GM11168 (cell line): ENCODE data around the gene NACC2.

Source experiments
- in situ Hi-C: fragments of 300-500 bp; cut with MboI; formaldehyde crosslinking; loops from one replicate; pipeline ENCODE4 v1.12.0; 2022; ENCODE audit warnings: low sequenced_read_pairs; ENCODE audit not compliant: unreplicated experiment

NACC2 gene

DNA sequence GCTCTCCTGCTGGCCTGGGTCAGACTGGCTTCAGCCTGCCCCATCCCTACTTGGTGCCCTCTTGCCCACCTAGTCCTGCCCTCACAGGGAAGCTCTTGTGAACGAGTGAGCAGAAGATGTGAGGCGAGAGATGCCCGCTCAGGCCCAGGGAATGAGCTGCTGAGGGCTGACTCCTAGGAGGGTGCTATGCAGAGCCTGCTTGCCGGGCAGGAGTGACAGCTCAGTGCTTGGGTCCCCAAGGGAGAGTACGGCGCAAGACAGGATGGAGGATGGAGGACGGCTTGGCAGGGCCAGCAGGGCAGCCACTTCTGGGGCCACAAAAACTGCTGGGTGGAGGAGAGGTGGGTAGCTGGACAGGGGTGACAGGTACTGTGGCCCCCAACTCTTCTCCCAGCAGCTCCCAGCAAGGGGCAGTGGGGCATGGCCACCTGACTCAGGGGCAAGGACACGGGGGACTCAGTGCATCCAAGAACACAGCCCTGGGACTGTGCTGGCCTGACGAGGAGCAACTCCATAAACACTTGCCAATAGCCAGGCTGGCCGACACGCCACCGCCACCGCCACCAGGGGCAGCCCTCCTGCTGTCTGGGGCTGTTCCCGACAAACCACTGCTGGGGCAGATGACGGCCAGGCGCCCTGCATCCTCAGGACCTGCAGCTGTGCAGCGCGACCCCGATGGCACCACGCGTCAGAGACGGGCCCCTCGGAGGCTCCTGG lies 78.4 kb downstream of the NACC2 start:
- in situ Hi-C loops: no loop called here

DNA sequence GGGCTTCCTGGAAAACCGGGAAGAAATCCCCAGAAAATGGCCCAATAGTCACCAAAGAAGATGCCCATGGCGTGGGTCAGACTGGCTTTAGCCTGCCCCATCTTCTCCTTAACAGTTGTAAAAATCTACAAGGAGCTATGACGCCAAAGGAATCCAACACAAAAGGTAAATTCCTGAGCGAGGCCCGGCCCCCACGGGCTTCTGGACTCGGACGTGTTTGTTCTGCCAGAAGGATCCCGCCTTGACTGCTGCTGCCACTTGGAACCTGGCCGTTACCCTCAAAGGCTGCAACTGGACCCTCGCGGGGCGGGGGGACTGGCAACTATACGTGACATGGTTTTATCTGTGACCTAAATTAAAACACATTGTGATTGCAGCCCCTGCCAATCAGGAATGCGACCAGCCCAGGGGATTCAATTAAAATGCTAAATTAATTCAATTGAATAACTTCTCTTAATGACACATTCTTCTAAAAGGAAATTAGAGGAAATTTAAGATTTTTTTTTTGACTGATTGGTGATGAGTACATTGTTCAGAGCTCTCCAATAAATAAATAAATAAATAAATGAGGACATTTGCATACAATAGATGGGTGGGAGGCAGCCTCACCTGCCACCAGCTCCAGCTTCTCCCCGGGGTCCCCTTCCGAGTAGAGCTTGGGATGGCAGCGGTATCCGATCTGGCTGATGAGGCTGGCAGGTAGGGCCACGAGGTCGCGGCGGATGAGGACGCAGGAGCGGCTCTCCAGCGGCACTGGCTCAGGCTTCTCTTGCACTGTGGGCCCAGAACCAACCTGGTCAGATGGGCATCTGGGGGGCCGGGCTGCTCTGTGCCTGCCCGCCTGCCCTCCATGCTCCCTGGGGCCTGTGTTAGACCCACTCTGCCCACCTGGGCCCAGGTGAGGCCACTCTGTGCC lies 79.2 kb downstream of the NACC2 start:
- in situ Hi-C loops: no loop called here

DNA sequence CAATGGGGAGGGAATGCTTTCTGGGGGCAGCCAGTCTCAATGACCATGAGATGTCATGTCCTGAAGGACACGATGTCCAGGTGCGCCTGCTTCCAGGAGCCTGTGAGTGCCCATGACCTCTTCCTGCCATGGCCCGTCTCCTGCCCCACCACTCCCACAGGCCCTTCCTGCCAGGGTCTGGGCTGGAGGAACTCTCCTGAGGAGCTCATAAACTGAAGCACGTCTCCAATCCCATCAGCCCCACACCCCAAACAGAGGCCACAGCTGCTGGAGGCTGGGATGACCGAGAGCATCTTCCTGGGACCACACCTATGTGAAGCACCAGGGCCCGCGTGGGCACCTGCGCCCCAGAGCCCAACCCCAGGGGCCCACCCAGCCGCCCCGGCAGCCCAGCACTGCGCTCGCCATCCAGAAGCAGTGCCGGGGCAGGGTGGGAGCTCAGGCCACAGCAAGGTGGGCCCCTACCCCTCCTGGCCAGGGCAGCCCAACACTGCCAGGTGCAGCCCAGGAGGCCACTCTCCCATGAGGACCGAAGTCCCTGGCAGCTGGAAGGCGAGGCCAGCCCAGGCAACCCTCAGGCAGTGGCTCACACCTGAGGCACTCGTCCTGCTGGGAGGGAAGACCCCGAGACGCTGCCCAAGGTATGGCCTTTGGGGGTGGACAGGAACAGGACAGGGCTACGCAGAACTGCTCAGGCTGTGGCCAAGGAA lies 80.0 kb downstream of the NACC2 start:
- in situ Hi-C loops: no loop called here

DNA sequence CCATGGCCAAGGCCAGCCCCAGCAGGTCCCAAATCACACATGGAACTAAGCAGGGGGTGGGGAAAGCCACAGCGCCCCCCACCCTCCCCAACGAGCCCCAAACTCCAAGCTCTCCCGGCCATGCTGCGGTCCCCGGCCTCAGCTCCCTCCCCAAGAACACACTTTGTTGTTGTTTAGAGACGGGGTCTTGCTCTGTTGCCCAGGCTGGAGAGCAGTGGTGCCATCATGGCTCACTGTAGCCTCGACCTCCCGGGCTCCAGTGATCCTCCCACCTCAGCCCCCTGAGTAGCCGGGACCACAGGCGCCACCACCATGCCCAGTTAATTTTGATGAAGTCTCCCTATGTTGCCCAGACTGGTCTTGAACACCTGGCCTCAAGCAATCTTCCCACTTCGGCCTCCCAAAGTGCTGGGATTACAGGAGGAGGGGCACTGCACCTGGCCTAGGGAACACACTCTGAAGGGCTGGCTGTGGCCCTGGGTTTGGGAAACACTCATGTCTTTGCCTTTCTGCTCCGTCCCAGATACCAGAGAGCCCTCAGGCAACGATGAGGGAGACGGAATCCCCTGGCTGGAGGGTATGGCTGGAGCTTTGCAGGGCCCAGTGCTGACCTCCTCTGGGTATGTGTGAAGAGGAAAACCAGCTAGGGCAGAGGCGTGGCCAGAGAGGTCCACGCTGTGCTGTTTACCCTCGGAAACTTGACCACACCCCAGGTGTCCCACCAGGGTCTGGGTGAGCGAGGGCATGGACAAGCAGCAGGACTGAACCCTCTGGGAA lies 80.8 kb downstream of the NACC2 start:
- in situ Hi-C loops: no loop called here

DNA sequence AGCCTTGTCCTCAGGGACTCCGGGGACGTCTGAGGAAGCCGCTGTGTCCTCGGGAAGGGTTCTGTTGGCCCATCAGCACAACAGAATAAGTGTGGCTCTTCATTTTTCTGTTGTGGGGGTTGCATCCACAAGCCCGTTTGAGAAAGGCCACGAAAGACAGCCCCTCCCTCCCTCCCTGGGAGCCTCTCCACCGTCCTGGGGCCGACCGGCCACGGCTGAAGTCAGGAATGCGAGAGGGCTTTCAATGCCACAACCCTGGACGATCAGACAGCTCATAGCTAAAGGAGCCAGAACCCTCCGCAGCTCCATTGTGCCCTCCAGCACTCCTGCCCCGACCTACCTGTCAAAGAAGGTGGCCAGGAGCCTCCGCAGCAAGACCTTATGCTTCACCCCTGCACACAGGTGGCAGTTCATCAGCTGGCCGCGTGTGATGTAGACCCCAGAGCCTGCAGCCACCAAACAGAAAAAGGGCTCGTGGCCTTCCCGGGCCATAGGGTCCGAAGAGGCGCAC lies 81.5 kb downstream of the NACC2 start:
- in situ Hi-C loops: no loop called here

DNA sequence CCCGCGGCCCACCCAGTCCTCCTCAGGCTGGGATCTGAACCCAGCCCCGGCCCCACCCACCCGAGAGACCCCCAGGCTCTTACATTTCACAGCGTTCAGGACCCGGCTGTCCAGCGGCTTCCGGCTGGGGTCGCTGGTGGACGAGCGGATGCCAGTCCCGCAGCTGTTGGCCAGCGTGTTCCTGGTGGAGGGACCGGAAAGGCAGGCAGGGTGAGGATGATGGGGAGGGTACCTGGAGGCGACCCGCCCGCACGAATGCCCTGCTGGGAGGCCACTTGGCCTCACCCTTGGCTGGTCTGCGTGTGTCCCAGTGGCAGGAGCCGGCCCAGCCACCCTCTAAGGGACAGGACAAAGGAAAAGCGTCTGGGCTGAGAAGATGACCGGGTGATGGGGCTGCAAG lies 82.0 kb downstream of the NACC2 start:
- in situ Hi-C loops: no loop called here

DNA sequence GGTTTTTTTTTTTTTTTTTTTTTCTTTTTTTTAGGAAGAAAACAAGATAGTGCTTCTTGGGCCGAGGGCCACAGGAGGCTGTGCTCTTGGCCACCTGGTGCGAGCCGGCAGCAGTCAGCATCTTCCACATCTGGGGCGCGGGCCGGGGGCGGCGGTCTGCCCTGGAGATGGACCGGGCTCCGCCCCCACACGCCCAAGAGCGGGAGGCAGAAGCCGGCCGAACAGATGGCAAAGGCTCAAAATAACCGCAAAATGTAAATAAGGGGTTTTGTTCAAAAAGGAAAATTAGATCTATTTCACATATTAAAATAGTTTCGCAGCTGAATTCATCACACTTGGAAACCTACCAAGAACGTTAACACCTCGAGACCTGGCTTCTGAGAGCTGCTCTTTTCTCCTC lies 82.4 kb downstream of the NACC2 start:
- in situ Hi-C loops: no loop called here

DNA sequence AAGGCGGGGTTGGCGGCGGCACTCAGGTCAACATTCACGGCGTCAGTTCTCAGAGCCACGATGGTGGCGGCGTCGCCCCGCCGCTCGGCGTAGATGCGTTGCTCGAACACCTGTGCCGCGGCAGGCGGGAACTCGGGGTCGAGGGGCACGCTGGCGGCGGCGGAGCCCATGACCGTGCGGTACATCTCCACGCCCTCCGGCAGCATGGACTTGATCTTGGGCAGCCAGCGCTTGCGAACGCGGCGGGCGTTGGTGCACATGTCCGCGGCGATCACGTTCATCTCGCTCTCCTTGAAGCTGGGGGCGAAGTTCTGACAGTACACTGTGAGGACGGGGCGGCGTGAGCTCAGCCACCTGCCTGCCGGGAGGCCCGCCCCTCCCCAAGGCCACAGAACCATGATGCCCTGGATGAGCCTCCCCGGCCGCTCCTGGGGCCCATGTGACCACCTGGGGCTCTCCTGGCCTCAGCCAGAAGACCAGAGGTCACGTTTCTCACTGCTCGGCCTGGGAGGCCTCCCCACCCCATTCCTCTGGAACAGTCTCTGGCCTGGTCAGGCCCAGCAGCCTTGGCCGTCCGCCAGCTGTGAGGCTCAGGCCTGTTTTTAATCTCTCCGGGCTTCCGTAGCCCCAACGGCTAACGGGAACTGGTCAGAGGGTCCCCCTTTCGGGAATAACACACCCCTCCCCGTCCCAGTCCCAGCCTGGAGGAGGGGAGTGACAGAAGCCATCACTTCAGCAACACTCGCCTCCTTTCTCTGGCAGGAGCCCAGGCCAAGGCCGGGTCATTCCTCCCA lies 83.2 kb downstream of the NACC2 start:
- in situ Hi-C loops: no loop called here

DNA sequence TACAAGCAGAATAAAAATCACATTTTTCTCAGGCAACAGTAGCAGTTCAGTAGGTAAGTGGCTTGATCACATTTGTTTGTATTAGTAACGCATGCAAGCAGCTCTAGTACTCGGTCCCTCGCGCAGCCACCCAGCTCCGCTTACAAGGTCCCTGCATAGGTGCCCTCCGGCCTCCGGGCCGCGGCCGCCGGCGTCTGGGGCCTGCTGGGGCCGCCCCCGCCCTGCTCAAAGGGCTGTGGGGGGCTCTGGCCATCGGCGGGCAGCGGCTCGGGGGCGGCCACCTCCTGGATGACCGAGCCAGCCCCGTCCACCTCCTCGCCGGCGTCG lies 83.8 kb downstream of the NACC2 start:
- in situ Hi-C loops: no loop called here

DNA sequence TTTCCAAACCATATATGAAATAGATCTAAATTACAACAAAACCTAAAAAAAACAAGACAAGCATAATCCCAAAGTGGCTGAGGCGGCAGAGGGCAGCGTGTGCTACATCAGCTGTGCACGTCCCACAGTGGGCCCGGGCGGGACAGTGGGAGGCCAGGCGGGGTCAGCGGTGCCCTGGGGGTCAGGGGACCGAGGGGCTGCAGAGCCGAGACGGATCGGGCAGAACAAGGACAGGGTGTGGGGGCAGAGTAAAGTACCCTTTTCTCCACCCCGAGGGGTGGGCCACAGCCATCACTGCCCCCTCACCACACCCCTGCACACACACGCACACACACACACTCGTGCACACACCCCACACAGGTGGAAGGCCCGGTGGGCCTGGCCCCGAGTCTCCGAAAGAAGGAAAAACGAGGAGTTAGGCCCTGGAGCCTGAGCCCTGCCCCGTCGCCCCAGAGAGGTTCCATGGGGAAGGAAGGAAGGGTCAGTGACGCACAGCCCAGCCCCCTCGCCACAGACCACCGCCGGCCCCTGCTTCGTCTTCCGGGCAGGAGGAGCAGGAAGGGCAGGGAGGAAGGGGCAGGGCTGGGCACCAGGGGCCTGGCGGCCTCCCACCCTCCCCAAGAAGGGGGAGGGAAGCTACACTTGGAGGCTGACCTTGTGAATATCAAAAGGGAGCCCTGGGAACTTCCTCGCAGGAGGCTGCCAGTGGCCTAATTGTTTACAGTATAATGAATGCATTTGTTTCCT lies 84.3 kb downstream of the NACC2 start:
- in situ Hi-C loops: no loop called here

DNA sequence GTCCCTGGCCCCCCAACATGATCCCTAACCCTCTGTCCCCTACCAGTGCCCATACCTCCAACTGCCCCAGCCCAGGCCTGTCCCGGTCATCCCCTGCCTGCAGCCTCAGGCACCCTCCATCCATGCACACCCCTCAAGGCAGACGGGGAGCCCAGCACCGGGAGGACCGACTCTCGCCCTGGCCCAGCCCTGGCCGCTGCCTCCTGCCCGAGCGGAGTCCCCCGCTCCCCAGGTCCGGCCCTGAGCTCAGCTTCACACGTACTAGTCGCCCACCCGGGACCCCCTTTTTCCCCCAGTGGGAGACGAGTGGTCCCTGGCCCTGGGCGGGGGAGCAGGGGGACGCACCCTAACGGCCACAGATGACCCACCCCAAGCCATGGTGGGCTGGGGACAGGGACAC lies 84.9 kb downstream of the NACC2 start:
- in situ Hi-C loops: no loop called here

DNA sequence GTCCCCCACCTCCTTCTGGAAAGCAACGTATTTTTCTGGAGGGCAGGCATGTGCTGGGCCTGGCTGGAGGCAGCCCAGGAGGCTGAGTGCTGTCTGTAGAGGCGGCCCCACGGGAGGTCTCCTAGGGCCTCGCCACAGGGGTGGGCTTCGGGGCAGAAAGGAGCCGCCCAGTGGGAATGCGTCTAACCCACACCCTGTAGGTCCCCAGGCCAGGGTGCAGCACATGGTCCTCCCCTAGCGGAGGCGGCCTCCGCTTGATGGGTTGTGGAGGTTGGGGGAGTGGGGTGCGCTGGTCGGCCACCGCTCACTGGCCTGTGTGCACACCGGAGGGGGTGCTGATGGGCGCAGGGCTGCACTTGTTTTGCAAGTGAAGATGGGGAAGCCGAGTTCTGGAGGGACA lies 85.6 kb downstream of the NACC2 start:
- in situ Hi-C loops: no loop called here

DNA sequence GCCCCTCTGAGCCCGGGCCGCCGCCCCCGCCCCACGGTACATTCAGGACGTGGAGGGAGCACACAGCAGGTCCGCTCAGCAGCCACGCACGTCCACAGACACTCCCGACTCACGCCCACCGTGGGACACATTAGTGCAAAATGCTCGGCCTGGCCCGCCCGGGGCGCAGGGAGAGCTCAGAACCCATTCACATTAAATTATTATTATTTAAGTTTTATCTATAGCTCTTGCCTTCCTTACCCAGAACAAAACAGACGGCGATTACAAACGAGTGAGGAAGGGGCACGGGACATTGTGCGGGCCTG lies 86.4 kb downstream of the NACC2 start:
- in situ Hi-C loops: no loop called here

DNA sequence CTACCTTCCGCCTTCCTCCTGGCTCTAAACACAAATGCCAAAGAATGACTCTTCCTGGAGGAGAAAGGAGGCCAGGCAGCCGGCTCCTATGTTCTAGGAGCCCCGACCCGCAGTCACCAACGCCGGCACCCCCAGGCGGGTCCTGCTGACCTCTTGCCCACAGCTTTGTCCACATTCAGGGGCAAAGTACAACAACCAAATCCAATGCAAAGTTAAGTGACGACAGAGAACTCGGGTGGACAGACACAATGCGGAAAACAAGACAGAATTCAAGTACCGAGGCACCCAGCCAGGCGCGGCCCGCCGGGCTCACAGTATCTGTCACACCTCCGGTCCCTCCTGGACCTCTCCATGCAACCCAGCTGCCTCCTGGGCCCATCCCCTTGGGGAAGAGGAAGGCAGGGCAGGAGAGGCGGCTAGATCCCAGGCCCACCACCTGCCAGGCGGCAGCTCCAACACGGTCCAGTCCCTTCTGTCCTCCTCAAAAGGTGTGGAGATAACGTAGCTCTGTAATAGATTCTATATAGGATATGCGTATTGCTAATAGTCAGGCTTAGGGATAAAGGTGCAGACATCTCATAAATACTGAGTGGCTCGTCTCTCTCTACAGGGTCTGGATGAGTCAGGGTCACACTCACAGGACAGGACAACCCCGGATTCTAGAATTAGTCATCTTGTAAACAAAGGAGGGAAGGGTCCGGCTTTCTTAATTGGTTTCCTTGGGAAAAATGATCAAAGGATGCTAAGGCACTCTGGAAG lies 87.0 kb downstream of the NACC2 start:
- in situ Hi-C loops: no loop called here

DNA sequence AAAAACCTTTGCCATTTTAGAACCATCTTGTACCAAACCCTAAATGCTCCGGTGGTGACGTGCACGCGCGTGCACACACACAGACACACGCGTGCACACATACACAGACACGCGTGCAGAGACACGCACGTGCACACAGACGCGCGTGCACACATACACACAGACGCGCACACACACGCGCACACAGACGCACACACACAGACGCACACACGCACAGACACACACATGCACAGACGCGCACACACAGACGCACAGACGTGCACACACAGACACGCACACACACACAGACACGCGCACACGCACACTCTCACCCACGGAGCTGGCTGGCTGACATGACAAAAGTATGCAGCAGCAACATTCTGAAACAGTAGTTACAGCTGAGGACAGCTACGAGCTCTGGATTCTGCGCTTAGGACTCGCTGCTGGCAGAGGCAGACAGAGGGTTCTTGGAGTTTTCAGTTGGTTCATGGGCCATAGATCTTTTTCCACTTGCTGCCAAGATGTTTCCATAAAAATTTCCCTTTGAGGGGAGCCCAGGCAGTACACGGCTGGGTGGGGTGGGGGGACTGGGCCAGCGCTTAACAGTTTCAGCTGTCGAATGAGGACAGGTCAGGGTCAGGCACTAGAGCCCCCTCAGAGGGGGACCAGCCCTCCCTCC lies 87.7 kb downstream of the NACC2 start:
- in situ Hi-C loops: no loop called here

DNA sequence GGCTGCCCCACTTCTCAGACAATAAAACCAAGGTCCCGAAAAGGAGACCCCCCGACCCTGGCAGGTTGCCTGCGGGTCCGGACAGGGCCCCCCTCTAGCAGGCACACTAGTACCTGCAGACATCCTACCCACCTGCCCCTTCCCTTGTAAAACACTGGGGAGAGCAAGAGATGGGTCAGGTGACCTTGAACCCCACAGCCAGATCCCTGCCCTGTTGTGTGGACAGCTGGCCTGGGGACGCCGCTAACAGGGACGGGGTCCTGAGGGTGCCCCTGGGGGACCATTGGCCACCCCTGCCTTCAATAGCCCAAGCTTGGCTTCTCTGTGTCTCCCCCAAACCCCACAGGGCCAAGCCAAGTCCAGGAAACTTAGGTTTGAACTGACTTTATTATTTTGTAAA lies 88.9 kb downstream of the NACC2 start:
- in situ Hi-C loops: no loop called here

DNA sequence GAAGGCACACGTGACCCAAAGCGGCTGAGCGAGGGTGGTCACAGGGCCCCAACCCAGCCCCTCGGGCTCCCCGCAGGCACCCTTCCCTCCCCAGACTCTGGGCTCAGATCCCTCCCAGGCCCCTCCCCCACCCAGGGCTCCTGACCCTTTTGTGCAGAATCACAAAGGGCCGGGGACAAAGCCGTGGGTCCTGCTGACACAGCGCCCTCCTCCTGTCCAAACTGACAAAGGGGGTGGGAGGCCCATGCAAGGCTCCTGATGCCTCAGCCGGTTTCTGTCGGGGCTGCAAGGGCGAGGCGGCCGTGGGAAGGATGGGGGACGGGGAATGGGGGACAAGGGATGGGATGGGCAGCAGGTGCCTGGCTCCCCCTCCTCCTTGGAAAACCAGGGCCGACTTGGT lies 90.4 kb downstream of the NACC2 start:
- in situ Hi-C loops: no loop called here

DNA sequence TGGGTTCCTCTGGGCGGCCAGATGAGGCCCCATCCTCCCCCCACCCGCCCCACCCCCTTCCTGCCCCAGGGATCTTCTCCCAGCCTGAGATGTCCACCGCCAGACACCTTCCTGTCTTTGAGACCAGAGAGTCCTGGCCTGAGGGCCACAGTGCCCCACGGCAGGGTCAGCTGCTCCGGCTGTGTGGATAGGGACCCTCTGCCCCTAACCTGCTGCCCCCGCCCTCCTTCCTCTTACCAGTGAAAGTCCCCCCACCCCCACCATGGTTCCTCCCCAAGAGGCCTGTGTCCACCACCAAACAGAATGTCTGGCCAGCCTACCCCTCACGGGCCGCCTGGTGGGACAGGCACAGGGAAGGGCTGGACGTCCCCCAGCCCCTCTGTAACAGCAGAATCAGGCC lies 90.9 kb downstream of the NACC2 start:
- in situ Hi-C loops: no loop called here
